Activated CD8-positive, alpha-beta T cell treated with anti-CD3 and anti-CD28 coated beads for 36 hours (primary cell): ENCODE measurements around the gene SFXN5. TPM values are rescaled to one million over a fixed set of nuclear protein-coding genes. Genes with fewer than 3 reads are reported as not detected.

ENCODE experiments used
- ATAC-seq: fragments of 200-7000 bp; cut with Tn5 transposase; one replicate; pipeline ENCODE4 v1.10.0; 2021; ENCODE audit warnings: mild to moderate bottlenecking, moderate library complexity
- CTCF ChIA-PET: fragments of 350-600 bp; sonication (Branson Sonifier 250); formaldehyde crosslinking; loops from one replicate; lab custom pipeline; 2021; ENCODE audit warnings: antibody characterized with exemption; lab: Charles Lee
- POLR2A ChIA-PET: fragments of 350-600 bp; sonication (Branson Sonifier 250); formaldehyde crosslinking; loops from one replicate; lab custom pipeline; 2021; ENCODE audit warnings: antibody characterized with exemption; lab: Charles Lee
- DNase-seq: peaks from one replicate; pipeline ENCODE4 v3.0.0-alpha.2; 2020
- H3K27ac Mint-ChIP-seq: one replicate; pipeline ENCODE4 v1.8.0; 2021; ENCODE audit warnings: mild to moderate bottlenecking, mixed read lengths
- H3K27me3 Mint-ChIP-seq: one replicate; pipeline ENCODE4 v1.8.0; 2021; ENCODE audit warnings: mixed read lengths
- H3K36me3 Mint-ChIP-seq: one replicate; pipeline ENCODE4 v1.8.0; 2021; ENCODE audit warnings: low read depth, mixed read lengths
- H3K4me1 Mint-ChIP-seq: one replicate; pipeline ENCODE4 v1.8.0; 2021; ENCODE audit warnings: low read depth, mixed read lengths
- H3K4me3 Mint-ChIP-seq: one replicate; pipeline ENCODE4 v1.8.0; 2021; ENCODE audit warnings: mild to moderate bottlenecking, moderate library complexity, mixed read lengths
- H3K9me3 Mint-ChIP-seq: one replicate; pipeline ENCODE4 v1.8.0; 2021; ENCODE audit warnings: mixed read lengths
- intact Hi-C: fragments of 100-400 bp; cut with micrococcal nuclease; formaldehyde crosslinking; loops from one replicate; pipeline ENCODE4 v1.10.0; 2022
- total RNA-seq, 2 experiments: library from RNA; stranded (reverse); gene quantifications; one replicate each; pipeline ENCODE4 v1.2.3, GENCODE V29; 2021
- TF ChIP-seq, protein P1 (sequence below): fragments of 200-600 bp; IDR thresholded peaks from one replicate; pipeline ENCODE4 v1.8.0; 2022; ENCODE audit warnings: antibody characterized with exemption, mild to moderate bottlenecking

SFXN5 gene
- total RNA-seq, 2 experiments from 2014 or later: 7.4 to 9.6 TPM

DNA sequence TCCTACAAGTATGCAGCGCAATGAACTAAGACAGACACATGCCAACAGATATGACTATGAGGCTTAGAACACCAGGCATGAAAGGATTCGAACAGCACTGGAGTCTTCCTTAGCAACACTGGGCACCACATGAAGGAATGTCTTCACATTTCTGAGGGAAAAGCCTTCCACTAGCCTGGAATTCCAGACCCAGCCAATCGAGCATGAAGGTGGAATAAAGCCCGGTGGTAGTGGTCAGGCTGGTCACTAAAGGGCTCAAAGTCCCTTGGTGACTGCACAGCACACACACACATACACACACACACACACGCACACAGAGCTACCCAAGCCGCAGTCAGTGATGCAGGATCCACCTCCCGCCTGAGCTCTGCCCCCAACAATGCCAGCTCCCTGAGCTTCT, 19.7 kb upstream of the SFXN5 start:
- intact Hi-C loops: no loop called here
- DNase-seq (no peak), ATAC-seq (no peak)
- TF ChIP-seq, protein P1, sequence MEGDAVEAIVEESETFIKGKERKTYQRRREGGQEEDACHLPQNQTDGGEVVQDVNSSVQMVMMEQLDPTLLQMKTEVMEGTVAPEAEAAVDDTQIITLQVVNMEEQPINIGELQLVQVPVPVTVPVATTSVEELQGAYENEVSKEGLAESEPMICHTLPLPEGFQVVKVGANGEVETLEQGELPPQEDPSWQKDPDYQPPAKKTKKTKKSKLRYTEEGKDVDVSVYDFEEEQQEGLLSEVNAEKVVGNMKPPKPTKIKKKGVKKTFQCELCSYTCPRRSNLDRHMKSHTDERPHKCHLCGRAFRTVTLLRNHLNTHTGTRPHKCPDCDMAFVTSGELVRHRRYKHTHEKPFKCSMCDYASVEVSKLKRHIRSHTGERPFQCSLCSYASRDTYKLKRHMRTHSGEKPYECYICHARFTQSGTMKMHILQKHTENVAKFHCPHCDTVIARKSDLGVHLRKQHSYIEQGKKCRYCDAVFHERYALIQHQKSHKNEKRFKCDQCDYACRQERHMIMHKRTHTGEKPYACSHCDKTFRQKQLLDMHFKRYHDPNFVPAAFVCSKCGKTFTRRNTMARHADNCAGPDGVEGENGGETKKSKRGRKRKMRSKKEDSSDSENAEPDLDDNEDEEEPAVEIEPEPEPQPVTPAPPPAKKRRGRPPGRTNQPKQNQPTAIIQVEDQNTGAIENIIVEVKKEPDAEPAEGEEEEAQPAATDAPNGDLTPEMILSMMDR: no peak
- no peak overlapping the region for H3K27ac Mint-ChIP-seq
- H3K4me3 Mint-ChIP-seq: no peak overlapping the region
- H3K36me3 Mint-ChIP-seq: no peaks in the 10 kb centered on the region
- ChIA-PET POLR2A (no interaction called here), CTCF (interaction anchor here (3.5 kb wide), 1 partner anchor 65 kb away, joined by 10 read pairs; no protein-coding TSS in a partner anchor)
- H3K9me3 Mint-ChIP-seq: no peaks in the 10 kb centered on the region
- H3K4me1 Mint-ChIP-seq: no peaks in the 10 kb centered on the region
- no peaks in the 10 kb centered on the region for H3K27me3 Mint-ChIP-seq

DNA sequence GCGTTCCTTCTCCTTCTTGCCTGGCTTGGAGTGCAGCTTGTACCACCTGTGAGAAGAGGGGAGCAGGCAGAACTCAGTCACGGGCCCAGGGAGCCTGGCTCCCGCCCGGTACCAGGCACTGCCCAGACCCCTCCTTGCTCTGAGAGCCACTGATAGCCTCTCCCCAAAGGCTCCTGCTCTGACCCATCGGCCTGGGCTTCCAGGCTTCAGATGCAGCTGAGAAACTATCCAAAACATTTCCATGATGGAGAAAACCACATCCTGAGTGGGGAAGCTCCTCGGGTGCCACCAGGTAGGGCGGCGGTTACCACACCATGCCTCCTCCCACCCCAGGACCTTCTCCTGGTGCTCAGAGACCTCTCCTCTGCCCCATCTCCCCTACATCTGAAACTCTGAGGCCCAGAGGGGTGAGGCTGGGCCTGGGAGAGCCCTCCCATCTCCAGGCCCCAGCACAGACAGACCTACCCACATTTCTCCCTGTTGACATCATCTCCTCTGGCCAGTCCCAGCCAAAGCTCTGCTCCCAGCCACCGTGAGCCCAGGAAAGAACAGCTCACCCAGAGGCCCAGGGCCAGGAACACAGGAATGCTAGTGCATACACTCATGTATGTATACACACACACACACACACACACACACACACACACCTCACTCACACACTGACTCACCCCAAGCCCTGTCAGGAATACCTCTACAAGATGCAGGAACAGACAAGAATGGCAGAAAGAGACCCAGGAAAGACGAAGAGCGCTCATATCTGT, 17.9 kb upstream of the SFXN5 start:
- ATAC-seq (no peak), DNase-seq (no peak)
- Mint-ChIP-seq H3K27ac (no peak overlapping the region), H3K36me3 (no peaks in the 10 kb centered on the region), H3K27me3 (no peaks in the 10 kb centered on the region), H3K9me3 (no peaks in the 10 kb centered on the region), H3K4me3 (no peak overlapping the region), H3K4me1 (no peaks in the 10 kb centered on the region)
- TF ChIP-seq, protein P1: no peak
- intact Hi-C loops: no loop called here
- POLR2A ChIA-PET: interaction anchor here (0.5 kb wide), 1 partner anchor 60 kb away, joined by 3 read pairs; no protein-coding TSS in a partner anchor
- CTCF ChIA-PET: interaction anchor here (1.1 to 7.9 kb wide), 5 partner anchors 66 to 123 kb away, joined by 3 to 90 read pairs (median 6); no protein-coding TSS in a partner anchor

DNA sequence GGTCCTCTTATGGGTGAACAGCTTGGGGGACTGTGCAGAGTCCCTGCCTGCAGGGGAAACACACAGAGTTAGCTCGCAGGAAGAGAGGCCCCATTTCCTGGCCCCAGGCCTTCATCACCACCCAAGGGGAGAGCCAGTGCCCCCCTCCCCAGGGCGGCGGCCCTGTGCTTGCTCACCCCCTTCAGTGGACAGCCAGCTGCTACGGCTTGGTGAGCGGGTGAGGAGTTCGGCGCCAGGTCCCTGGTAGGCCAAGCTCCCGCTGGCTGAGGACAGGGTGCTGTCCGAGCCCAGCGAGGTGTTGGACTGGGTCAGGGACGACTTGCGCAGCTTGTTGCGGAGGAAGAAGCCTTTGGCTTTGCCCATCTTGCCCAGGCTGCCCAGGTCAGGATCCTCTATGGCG, 17.2 kb upstream of the SFXN5 start:
- POLR2A ChIA-PET: no interaction called here
- Mint-ChIP-seq H3K4me1 (no peaks in the 10 kb centered on the region), H3K27me3 (no peaks in the 10 kb centered on the region), H3K4me3 (no peak overlapping the region), H3K27ac (no peak overlapping the region), H3K9me3 (no peaks in the 10 kb centered on the region), H3K36me3 (no peaks in the 10 kb centered on the region)
- CTCF ChIA-PET: interaction anchor here (2.3 to 7.9 kb wide), 3 partner anchors 67 to 124 kb away, joined by 6 to 90 read pairs (median 67); no protein-coding TSS in a partner anchor
- DNase-seq (no peak), ATAC-seq (no peak)
- TF ChIP-seq, protein P1: no peak
- intact Hi-C loops: no loop called here

DNA sequence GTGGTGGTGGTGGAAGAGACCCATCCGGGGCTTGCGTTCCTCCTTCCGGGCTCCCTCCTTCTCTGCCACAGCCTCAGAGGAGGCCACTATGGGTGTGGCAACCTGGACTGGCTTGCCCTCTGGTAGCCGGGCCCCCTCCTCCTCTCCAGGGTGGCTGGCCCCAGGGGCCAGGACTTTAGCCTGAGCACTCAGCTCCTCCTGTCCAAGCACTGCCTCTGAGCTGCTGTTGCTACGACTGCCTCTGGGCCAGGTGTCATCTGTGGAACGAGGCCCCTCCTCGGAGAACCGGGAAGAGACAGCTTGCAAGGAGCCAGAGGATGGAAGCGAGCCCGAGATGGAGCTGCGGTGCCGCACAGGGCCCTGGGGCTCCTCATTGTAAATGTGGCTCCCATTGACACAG, 16.7 kb upstream of the SFXN5 start:
- H3K36me3 Mint-ChIP-seq: no peaks in the 10 kb centered on the region
- DNase-seq (no peak), ATAC-seq (no peak)
- H3K27ac Mint-ChIP-seq: no peak overlapping the region
- intact Hi-C loops: no loop called here
- no peaks in the 10 kb centered on the region for H3K27me3 Mint-ChIP-seq
- ChIA-PET POLR2A (interaction anchor here (1.5 kb wide), 1 partner anchor 29 kb away, joined by 3 read pairs; no protein-coding TSS in a partner anchor), CTCF (interaction anchor here (1.1 to 7.9 kb wide), 4 partner anchors 68 to 124 kb away, joined by 6 to 90 read pairs (median 36); no protein-coding TSS in a partner anchor)
- no peak overlapping the region for H3K4me3 Mint-ChIP-seq
- H3K4me1 Mint-ChIP-seq: no peaks in the 10 kb centered on the region
- no peaks in the 10 kb centered on the region for H3K9me3 Mint-ChIP-seq
- TF ChIP-seq, protein P1: no peak

DNA sequence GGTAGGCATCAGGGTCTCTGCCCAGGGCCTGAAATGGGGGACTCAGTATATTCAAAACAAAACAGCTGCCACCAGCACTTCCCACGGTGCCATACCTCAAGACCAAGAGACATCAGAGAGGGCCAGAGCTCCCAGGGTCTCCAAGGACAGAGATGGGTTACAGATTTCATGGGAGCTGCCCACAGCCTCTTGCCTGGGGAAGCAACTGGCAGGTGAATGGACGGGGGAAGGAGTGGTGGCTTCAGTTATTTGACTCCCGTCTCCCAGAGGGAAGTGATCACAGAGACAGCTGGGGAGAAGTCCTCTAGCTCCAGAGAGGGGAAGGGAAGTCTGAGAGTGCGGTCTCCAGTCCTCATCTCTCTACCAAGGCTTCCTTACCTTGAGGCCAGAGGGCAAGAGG, 15.8 kb upstream of the SFXN5 start:
- CTCF ChIA-PET: interaction anchor here (1.1 to 7.9 kb wide), 4 partner anchors 20 to 90 kb away, joined by 6 to 90 read pairs (median 36); no protein-coding TSS in a partner anchor

More for the DNA sequence above, 15.8 kb upstream of the SFXN5 start:
- no peak for DNase-seq
- Mint-ChIP-seq H3K4me1 (no peaks in the 10 kb centered on the region), H3K4me3 (no peak overlapping the region), H3K27ac (no peak overlapping the region), H3K27me3 (no peaks in the 10 kb centered on the region), H3K36me3 (no peaks in the 10 kb centered on the region), H3K9me3 (no peaks in the 10 kb centered on the region)
- TF ChIP-seq, protein P1: no peak
- intact Hi-C loops: no loop called here
- POLR2A ChIA-PET: interaction anchor here (0.6 to 1.5 kb wide), 2 partner anchors 30 to 543 kb away, joined by 3 read pairs; no protein-coding TSS in a partner anchor
- ATAC-seq: no peak
